Liver (tissue), 9 donors: ENCODE results near the gene SLC2A4RG. TPM values are rescaled to one million over a fixed set of nuclear protein-coding genes. Genes with fewer than 3 reads are reported as not detected.

Experiments used
- DNase-seq: peaks from one replicate; pipeline ENCODE4 v3.0.0-alpha.2; 2017; ENCODE audit warnings: low spot score
- H3K27ac ChIP-seq, 2 donors: one replicate each; pipeline ENCODE4 v1.7.0; 2013; ENCODE audit warnings: inconsistent platforms in 2 of 2, low read length in 2 of 2, control low read depth in 1 of 2, low read depth in 1 of 2, mild to moderate bottlenecking in 1 of 2
- H3K27me3 ChIP-seq, 4 donors: one replicate each; pipeline versions ENCODE4 v1.6.1 to v1.7.0; 2013; ENCODE audit warnings: low read length in 3 of 4, inconsistent platforms in 1 of 4, mild to moderate bottlenecking in 1 of 4, moderate library complexity in 1 of 4; ENCODE audit not compliant: control insufficient read depth in 4 of 4, insufficient read depth in 4 of 4
- H3K36me3 ChIP-seq, 4 donors: one replicate each; pipeline versions ENCODE4 v1.6.1 to v1.7.0; 2013; ENCODE audit warnings: low read length in 3 of 4, mild to moderate bottlenecking in 3 of 4, low read depth in 1 of 4, moderate library complexity in 1 of 4; ENCODE audit not compliant: control insufficient read depth in 4 of 4, insufficient read depth in 3 of 4
- H3K4me1 ChIP-seq, 4 donors: one replicate each; pipeline versions ENCODE4 v1.6.1 to v1.7.0; 2013; ENCODE audit warnings: low read length in 3 of 4, mild to moderate bottlenecking in 3 of 4, moderate library complexity in 1 of 4; ENCODE audit not compliant: control insufficient read depth in 4 of 4, insufficient read depth in 4 of 4
- H3K4me3 ChIP-seq, 3 donors: one replicate each; pipeline versions ENCODE4 v1.6.1 to v1.7.0; 2013; ENCODE audit warnings: low read length in 3 of 3, control low read depth in 1 of 3, low read depth in 1 of 3, mild to moderate bottlenecking in 1 of 3
- H3K9ac ChIP-seq, 2 donors: one replicate each; pipeline ENCODE4 v1.7.0; 2013; ENCODE audit warnings: low read length in 2 of 2, mild to moderate bottlenecking in 2 of 2, moderate library complexity in 2 of 2, control low read depth in 1 of 2, low read depth in 1 of 2
- H3K9me3 ChIP-seq, 4 donors: one replicate each; pipeline versions ENCODE4 v1.6.1 to v1.7.0; 2013; ENCODE audit warnings: low read length in 3 of 4; ENCODE audit not compliant: control insufficient read depth in 4 of 4
- EGR1 ChIP-seq, 2 donors: IDR thresholded peaks; 2 replicates each; pipeline ENCODE4 v1.6.1; 2016 to 2018; ENCODE audit warnings: antibody characterized with exemption in 2 of 2, low read depth in 2 of 2
- FOXA1 ChIP-seq: IDR thresholded peaks from 2 replicates; pipeline ENCODE4 v1.6.1; 2016; ENCODE audit warnings: antibody characterized with exemption
- FOXA2 ChIP-seq: IDR thresholded peaks from 2 replicates; pipeline ENCODE4 v1.6.1; 2016; ENCODE audit warnings: antibody characterized with exemption
- GABPA ChIP-seq, 2 donors: IDR thresholded peaks in 1 of 2; conservative IDR thresholded peaks in 1 of 2; 2 replicates each; pipeline ENCODE4 v1.6.1; 2016; ENCODE audit warnings: antibody characterized with exemption in 2 of 2, mild to moderate bottlenecking in 1 of 2, moderate library complexity in 1 of 2
- HNF4A ChIP-seq, 2 donors: conservative IDR thresholded peaks; 2 replicates each; pipeline ENCODE4 v1.6.1; 2016; ENCODE audit warnings: antibody characterized with exemption in 2 of 2, mild to moderate bottlenecking in 2 of 2
- HNF4G ChIP-seq: IDR thresholded peaks from 2 replicates; pipeline ENCODE4 v1.6.1; 2016; ENCODE audit warnings: antibody characterized with exemption
- JUND ChIP-seq, 2 donors: IDR thresholded peaks; 2 replicates each; pipeline ENCODE4 v1.6.1; 2016; ENCODE audit warnings: antibody characterized with exemption in 2 of 2
- NR2F2 ChIP-seq: IDR thresholded peaks from 2 replicates; pipeline ENCODE4 v1.6.1; 2016; ENCODE audit warnings: antibody characterized with exemption
- RAD21 ChIP-seq, 2 donors: IDR thresholded peaks; 2 replicates each; pipeline ENCODE4 v1.6.1; 2016; ENCODE audit warnings: antibody characterized with exemption in 2 of 2, mild to moderate bottlenecking in 2 of 2
- RXRA ChIP-seq, 2 donors: IDR thresholded peaks; 2 replicates each; pipeline ENCODE4 v1.6.1; 2017 to 2018; ENCODE audit warnings: antibody characterized with exemption in 2 of 2, mild to moderate bottlenecking in 1 of 2
- YY1 ChIP-seq: IDR thresholded peaks from 2 replicates; pipeline ENCODE4 v1.6.1; 2016; ENCODE audit warnings: antibody characterized with exemption, mild to moderate bottlenecking
- WGBS: extraction: QIAGEN DNeasy Blood & Tissue Kit; methylation state at CpG from one replicate; pipeline ENCODE4 v1.1.7; 2013; 5-methylcytosine and 5-hydroxymethylcytosine counted together
- polyA plus RNA-seq, 2 donors: library from polyadenylated mRNA; stranded (reverse) in 1 of 2; unstranded in 1 of 2; fragments of 200-250 nt in 1 of 2; fragments of >200 nt in 1 of 2; fragmentation: Nextera tagmentation in 1 of 2; extraction: Ambion mirVana in 1 of 2; gene quantifications; one replicate each; pipeline versions ENCODE4 v1.2.1 to v1.2.3, GENCODE V29; 2013 to 2015
- total RNA-seq, 2 donors: library from RNA; depleted of rRNA; stranded (reverse); fragments of >200 nt; gene quantifications; one replicate each; pipeline ENCODE4 v1.2.3, GENCODE V29; 2014
- TF ChIP-seq, protein P1 (sequence below): fragments of 150-350 bp; IDR thresholded peaks from 2 replicates; pipeline ENCODE4 v1.5.1; 2017; ENCODE audit warnings: improper control_type of control experiment, low read depth, low read length; ENCODE audit not compliant: missing input control
- TF ChIP-seq, protein P2 (sequence below): IDR thresholded peaks from 2 replicates; pipeline ENCODE4 v1.6.1; 2016; ENCODE audit warnings: antibody characterized with exemption
- TF ChIP-seq, protein P3 (sequence below): IDR thresholded peaks from 2 replicates; pipeline ENCODE4 v1.6.1; 2016; ENCODE audit warnings: antibody characterized with exemption, mild to moderate bottlenecking
- TF ChIP-seq, protein P4 (sequence below): IDR thresholded peaks from 2 replicates; pipeline ENCODE4 v1.6.1; 2016; ENCODE audit warnings: antibody characterized with exemption
- TF ChIP-seq, protein P5 (sequence below): IDR thresholded peaks from 2 replicates; pipeline ENCODE4 v1.6.1; 2016; ENCODE audit warnings: antibody characterized with exemption
- donor health status: healthy.
- donor health status: healthy.
- donor health status: healthy.
- donor health status: healthy.
- donor health status: healthy.

Gene SLC2A4RG
- total and polyA plus RNA-seq, 4 donors: 22.2 to 39.7 (median 29.4) TPM

DNA sequence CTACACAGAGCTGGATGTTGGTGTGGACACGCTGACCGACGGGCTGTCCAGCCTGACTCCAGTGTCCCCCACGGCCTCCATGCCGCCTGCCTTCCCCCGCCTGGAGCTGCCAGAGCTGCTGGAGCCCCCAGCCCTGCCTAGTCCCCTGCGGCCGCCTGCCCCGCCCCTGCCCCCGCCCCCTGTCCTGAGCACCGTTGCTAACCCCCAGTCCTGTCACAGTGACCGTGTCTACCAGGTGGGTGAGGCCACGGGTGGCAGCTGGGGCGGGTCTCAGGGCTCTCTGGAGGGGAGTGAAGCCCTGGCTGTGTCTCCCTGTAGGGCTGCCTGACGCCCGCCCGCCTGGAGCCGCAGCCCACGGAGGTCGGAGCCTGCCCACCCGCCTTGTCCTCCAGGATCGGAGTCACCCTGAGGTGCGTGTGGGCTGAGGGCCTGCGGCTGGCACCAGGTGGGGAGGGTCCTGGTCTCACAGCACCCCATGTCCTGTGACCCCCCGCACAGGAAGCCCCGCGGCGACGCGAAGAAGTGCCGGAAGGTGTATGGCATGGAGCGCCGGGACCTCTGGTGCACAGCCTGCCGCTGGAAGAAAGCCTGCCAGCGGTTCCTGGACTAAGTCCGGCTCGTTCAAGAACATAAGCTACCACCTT is 2.9 kb downstream of the SLC2A4RG start (continued):
- TF ChIP-seq, protein P1, sequence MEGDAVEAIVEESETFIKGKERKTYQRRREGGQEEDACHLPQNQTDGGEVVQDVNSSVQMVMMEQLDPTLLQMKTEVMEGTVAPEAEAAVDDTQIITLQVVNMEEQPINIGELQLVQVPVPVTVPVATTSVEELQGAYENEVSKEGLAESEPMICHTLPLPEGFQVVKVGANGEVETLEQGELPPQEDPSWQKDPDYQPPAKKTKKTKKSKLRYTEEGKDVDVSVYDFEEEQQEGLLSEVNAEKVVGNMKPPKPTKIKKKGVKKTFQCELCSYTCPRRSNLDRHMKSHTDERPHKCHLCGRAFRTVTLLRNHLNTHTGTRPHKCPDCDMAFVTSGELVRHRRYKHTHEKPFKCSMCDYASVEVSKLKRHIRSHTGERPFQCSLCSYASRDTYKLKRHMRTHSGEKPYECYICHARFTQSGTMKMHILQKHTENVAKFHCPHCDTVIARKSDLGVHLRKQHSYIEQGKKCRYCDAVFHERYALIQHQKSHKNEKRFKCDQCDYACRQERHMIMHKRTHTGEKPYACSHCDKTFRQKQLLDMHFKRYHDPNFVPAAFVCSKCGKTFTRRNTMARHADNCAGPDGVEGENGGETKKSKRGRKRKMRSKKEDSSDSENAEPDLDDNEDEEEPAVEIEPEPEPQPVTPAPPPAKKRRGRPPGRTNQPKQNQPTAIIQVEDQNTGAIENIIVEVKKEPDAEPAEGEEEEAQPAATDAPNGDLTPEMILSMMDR: no peak
- TF ChIP-seq, protein P2, sequence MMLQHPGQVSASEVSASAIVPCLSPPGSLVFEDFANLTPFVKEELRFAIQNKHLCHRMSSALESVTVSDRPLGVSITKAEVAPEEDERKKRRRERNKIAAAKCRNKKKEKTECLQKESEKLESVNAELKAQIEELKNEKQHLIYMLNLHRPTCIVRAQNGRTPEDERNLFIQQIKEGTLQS: no peak
- TF ChIP-seq HNF4G: no peak
- TF ChIP-seq FOXA1: no peak
- no peak for TF ChIP-seq EGR1 (IDR thresholded peaks at IDR 0.05; ENCODE audit: low read depth in 2 of 2)
- TF ChIP-seq HNF4A (conservative IDR thresholded peaks at IDR 0.05): no peak

DNA sequence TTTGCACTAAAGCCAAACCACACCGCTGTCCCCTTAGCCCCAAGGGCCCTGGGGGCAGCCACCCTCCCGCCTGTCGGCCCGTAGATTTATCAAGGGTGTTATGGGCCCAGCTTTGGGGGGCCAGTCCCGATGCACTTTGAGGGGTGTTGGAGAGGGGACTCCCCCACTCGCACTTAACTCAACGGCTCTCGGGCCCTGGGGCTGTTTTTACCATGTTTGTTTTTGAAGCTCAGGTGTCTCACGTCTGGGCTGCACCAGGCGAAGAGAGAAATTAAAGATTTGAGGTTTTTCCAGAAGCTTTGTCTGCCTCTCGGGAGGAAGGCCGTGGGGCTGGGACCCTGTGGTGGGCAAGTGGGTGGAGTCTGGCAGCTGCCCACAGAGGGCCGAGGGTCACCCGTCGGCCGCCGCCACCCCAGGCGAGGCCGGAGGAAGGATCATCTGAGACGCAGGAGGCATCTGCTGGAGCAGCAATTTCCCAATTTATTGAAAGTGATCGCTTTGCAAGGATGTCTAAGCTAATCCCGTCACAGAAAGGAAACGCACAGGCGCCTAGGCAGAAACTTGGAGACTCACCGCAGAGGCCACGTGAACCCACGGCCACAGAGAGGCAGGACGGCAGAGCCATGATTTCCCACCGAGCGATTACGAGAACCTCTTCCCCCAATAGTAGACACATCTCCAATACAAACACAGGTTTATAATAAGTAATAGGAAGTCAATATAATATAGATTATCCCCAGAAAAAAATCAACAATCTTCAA is 3.8 kb downstream of the SLC2A4RG start:
- peak; percentile 35 for DNase-seq
- peaks cover 8 to 43% (median 35%) of the 10 kb centered on the region in 4 donors for H3K4me1 ChIP-seq
- 57% methylated on average over 31 of the region's 31 CpGs for WGBS

DNA sequence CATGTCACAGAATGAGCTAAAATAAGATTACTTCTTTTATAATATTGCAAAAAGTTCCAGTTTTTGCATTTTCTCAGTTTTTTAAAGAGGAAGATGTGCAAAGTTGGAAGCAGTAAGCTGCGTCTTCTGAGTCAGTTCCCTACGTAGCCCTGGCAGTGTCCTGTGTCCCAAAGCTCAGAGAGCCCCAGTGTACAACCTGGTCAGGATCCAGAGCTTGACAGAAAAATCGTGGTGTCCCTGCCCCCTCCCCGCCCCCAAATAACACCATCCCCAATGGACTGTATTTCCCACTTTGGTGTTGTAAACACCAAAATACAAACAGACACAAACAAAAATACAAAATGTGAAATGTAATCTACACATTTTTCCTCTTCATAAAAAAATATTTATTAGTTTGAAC is 4.6 kb downstream of the SLC2A4RG start:
- Histone ChIP-seq H3K27ac (no peak overlapping the region), H3K4me1 (peaks cover 8 to 38% (median 33%) of the 10 kb centered on the region in 4 donors), H3K9me3 (no peaks in the 10 kb centered on the region), H3K4me3 (no peak overlapping the region), H3K27me3 (no peaks in the 10 kb centered on the region), H3K36me3 (no peaks in the 10 kb centered on the region), H3K9ac (no peak overlapping the region)
- DNase-seq: no peak
- TF ChIP-seq YY1 (no peak), RAD21 (IDR thresholded peaks at IDR 0.05) (no peak), RXRA (IDR thresholded peaks at IDR 0.05) (no peak), GABPA (IDR thresholded peaks at IDR 0.05 in 1 of 2, conservative IDR thresholded peaks at IDR 0.05 in 1 of 2) (no peak), NR2F2 (no peak), HNF4G (no peak), JUND (IDR thresholded peaks at IDR 0.05) (no peak)
- TF ChIP-seq, protein P2: no peak
- TF ChIP-seq, protein P3, sequence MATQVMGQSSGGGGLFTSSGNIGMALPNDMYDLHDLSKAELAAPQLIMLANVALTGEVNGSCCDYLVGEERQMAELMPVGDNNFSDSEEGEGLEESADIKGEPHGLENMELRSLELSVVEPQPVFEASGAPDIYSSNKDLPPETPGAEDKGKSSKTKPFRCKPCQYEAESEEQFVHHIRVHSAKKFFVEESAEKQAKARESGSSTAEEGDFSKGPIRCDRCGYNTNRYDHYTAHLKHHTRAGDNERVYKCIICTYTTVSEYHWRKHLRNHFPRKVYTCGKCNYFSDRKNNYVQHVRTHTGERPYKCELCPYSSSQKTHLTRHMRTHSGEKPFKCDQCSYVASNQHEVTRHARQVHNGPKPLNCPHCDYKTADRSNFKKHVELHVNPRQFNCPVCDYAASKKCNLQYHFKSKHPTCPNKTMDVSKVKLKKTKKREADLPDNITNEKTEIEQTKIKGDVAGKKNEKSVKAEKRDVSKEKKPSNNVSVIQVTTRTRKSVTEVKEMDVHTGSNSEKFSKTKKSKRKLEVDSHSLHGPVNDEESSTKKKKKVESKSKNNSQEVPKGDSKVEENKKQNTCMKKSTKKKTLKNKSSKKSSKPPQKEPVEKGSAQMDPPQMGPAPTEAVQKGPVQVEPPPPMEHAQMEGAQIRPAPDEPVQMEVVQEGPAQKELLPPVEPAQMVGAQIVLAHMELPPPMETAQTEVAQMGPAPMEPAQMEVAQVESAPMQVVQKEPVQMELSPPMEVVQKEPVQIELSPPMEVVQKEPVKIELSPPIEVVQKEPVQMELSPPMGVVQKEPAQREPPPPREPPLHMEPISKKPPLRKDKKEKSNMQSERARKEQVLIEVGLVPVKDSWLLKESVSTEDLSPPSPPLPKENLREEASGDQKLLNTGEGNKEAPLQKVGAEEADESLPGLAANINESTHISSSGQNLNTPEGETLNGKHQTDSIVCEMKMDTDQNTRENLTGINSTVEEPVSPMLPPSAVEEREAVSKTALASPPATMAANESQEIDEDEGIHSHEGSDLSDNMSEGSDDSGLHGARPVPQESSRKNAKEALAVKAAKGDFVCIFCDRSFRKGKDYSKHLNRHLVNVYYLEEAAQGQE: no peak
- TF ChIP-seq, protein P4, sequence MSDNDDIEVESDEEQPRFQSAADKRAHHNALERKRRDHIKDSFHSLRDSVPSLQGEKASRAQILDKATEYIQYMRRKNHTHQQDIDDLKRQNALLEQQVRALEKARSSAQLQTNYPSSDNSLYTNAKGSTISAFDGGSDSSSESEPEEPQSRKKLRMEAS: no peak
- TF ChIP-seq, protein P5, sequence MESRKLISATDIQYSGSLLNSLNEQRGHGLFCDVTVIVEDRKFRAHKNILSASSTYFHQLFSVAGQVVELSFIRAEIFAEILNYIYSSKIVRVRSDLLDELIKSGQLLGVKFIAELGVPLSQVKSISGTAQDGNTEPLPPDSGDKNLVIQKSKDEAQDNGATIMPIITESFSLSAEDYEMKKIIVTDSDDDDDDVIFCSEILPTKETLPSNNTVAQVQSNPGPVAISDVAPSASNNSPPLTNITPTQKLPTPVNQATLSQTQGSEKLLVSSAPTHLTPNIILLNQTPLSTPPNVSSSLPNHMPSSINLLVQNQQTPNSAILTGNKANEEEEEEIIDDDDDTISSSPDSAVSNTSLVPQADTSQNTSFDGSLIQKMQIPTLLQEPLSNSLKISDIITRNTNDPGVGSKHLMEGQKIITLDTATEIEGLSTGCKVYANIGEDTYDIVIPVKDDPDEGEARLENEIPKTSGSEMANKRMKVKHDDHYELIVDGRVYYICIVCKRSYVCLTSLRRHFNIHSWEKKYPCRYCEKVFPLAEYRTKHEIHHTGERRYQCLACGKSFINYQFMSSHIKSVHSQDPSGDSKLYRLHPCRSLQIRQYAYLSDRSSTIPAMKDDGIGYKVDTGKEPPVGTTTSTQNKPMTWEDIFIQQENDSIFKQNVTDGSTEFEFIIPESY: no peak
- 53% methylated on average over 4 of the region's 4 CpGs for WGBS

More for the DNA sequence above, 3.8 kb downstream of the SLC2A4RG start:
- H3K9ac ChIP-seq: no peak overlapping the region
- H3K27me3 ChIP-seq: no peaks in the 10 kb centered on the region
- H3K36me3 ChIP-seq: no peaks in the 10 kb centered on the region
- TF ChIP-seq FOXA2: no peak
- no peak overlapping the region for H3K4me3 ChIP-seq
- H3K9me3 ChIP-seq: no peaks in the 10 kb centered on the region
- H3K27ac ChIP-seq: no peak overlapping the region
